NCI-H2081 treated with DMSO at 0.1 percent for 48 hours (cell line): Measurements from ENCODE around the gene RPS14.

Experiments used
- DNase-seq: peaks from one replicate; lab custom pipeline; 2025; lab: John Stamatoyannopoulos, UW

The RPS14 gene

DNA sequence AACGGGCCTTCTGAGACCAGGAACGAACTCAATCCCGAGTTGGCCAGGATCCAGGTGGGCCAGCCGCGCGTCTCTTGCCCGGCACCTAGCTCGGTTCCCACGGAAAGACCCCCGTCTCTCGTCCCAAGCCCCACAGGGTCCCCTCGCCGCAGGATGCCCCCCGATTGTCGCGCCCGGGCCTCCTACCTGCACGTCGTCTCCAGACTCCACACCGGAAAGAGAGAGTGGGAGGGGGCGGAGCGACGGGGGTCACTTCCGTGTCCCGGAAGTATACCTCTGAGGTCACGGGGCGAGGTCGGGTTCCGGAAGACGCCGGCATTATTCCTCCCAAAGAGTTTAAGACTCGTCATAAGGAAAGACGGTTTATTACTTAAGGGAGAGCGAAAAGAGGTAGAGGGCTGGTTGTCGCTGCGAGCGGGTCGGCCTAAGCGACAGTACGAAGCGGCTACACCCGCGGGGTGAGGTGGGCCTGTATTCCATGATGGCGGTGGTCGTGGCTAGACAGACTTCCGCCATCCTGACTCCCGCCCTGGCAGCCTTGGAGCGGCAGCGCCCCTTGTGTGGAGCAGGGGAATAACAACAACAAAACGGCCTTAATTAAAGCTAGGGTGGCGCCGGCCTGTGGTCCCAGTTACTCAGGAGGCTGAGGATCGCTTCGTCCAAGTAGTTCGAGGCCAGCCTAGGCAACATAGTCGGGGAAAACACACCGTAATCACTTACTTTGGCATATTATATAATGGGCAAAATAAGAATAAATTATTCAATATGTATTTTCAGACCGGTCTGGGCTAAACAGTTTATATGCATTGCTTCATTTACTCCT is at the start of gene RPS14:
Gene RPS14, minus strand, starts transcription at position 223 of the 823 bp plus-strand sequence. CDS start 2,006 bp downstream, outside the sequence.
- DNase-seq: peak; percentile 60

DNA sequence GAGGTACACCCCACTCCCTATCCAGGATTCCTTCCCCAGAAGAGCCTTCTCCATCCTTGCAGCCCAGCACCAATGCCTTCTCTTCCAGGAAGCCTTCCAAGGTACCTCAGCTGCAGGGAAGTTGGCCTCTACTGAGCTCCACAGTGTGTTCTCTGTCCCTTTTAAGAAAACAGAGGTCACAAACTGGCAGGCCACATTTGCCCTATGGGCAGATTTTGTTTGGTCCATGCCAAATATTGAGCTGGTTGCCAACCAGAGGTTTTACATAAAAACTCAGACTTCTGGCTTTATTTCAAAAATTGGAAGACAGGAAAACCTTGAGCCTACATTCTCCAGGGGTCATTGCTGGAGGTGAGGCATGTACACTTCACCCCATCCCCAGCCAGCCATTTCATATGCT is 49.4 kb upstream of the RPS14 start:
- no peak for DNase-seq

DNA sequence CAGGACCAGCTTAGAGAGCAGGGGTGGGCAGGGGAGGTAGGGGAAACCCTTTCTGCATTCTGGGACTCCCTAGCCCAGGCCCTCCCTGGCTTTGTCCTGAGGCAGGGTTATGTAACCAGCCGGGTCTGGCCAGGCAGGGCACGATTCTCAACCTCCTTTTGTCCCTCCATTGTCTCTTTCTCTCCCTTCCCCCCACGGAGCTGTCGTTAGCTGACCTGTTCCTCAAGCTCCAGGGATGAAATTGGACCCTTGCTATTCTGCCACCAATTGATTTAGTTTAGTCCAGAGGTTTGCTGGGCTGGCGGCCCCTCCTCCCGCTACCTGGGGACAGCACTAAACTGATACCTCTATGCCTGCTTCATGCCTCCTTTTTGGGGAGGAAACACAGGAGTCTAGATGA is 49.0 kb upstream of the RPS14 start:
- DNase-seq: no peak

DNA sequence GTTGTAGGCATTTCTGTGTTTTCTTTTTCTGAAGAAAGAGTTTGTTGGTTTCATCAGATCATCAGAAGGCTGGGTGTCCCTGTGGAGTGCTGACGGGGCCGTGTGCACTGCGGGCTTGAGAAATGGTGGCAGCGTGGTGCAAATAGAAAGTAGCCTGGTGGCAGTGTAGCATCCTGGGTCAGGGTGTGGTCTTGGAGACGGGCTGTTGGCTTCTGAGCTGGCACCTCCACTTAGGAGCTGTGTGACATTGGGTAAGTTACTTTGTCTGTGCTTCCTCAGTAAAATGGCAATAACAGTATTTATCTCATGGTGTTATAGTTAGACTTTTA is 48.4 kb upstream of the RPS14 start:
- DNase-seq: no peak

DNA sequence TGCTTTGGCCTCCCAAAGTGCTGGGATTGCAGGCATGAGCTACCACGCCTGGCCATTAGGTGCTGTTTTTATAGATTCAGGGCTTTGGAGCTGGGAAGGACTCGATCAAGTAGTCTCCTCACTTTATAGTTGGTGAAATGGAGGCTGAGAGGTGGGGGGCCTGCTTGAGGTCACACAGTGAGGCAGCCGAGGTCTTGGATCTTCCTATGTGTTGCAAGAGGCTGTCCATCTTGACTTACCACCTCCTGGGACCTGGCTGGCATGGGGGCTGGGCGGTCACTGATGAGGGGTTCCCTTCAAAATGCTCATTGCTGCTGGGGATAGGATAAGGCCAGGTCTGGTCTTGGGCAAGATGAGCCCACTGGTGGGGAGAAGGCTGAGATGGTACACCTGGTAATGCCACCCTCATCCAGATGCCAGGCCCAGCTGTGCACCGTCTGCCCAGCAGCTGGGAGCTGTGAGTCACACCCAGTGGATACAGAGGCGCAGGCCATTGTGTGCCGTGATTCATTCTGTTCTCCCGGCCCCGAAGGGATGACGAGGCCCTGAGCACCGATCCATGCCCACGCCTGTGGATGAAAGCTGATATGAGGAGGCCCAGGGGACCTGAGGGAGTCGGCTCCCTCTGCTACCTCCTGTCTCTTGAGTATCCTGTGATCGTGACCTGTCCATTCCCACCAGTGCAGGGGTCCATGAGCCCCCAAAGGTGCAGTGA is 47.9 kb upstream of the RPS14 start:
- DNase-seq: no peak

DNA sequence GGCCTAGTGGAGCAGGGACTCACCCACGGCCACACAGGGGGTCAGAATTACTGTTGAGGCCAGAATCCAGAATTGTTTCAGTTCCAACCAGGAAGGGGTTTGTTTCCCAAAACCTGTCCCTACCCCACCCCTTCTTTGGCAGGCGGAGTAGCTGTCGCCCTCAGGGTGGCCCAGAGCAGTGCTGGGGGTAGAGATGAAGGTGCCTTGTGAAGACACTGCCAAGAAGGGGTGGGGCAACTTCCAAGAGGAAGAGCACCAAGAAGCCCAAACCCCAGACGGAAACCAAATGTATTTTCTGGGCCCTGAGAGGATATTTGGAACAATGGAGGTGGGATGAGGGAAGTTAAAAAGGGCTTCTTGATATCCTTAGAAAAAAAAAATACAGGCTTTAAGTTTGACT is 47.0 kb upstream of the RPS14 start:
- DNase-seq: no peak

DNA sequence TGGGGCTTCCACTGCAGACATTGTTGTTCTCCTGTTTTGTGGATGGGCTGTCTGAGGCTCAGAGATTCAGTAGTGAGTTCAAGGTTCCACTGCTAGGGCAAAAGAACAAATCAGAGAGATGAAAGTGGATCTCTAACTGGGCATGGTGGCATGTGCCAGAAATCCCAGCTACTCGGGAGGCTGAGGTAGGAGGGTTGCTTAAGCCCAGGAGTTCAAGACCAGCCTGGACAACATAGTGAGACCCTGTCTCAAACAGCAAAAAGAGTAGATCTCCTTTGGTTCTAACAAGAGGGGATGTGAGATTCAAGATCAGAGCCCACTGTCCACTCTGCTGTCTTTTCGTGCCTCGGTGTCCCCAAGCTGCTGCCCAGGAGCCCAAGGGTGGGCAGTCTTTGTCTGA is 46.6 kb upstream of the RPS14 start:
- no peak for DNase-seq

DNA sequence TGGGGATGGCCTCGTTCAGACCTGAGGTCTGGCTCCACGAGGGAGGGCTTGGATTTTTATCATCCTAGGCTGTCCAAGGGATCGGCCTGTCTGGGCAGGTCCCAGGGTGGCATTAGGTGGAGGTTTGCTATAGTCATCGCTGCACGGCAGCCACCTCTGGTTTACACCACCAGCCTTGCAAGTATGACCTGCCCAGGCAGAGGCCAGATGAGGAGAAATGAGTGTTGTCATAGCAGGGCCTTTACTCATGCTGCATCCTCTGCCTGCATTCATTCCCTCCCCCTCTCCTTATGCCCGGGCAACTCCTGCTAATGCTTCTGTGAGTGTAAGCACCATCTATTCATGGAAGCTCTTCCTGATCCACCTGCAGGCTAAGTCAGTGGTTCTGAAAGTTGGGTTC is 43.1 kb upstream of the RPS14 start:
- no peak for DNase-seq

DNA sequence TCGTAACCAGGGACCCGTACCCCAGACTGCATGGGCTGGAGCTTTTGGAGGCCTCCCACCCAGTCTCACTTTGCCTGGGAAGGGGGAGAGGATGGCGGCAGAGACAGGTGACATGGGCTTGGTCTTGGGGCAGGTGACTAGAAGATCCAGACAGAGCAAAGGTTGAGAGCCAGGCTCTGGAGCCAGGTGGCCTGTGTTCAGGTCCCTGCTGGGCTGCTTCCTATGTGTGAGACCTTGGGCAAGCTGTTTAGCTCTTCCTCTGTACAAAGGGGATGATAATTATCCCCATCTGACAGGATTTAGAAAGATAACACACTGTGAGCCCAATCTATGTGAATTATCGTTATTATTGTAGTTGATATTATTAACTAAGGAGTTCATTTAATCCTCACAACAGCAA is 42.3 kb upstream of the RPS14 start:
- DNase-seq: no peak

DNA sequence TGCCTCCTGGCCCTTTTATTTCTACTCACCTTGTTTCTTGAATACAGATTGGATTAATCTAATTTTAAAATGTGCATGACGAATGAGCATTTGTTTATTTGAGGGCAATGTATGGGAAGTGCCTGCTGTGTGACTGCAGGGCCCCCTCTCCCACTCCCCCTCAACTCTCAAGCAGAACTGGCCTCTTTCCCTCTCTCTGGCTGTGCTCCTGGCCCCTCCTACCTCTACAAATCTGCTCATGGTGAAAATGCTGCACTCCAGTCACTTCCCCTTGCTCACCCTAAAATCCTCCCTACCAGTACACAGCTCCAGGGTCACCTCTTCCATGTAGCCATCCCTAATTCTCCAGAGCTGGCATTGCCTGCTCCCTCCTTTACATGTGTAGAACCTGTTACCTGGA is 41.2 kb upstream of the RPS14 start:
- no peak for DNase-seq

DNA sequence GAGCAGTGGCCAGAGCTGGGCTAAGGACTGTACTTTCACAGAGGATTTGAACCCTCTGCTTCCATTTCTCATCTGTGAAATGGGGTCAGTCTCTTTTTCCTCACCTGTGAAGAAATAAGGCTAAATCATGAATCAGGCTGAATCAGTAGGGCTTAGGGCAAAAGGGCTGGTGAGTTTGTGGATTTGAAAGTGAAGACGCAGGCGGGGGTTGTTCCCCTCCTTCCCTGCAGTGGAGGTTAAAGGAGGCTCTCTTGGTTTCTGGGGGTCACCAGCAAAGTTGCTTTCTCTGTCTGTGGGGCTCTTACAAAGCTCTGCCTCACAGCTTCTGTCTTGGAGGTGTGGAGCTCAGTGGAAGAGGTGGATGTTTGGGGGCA is 40.7 kb upstream of the RPS14 start:
- DNase-seq: no peak

DNA sequence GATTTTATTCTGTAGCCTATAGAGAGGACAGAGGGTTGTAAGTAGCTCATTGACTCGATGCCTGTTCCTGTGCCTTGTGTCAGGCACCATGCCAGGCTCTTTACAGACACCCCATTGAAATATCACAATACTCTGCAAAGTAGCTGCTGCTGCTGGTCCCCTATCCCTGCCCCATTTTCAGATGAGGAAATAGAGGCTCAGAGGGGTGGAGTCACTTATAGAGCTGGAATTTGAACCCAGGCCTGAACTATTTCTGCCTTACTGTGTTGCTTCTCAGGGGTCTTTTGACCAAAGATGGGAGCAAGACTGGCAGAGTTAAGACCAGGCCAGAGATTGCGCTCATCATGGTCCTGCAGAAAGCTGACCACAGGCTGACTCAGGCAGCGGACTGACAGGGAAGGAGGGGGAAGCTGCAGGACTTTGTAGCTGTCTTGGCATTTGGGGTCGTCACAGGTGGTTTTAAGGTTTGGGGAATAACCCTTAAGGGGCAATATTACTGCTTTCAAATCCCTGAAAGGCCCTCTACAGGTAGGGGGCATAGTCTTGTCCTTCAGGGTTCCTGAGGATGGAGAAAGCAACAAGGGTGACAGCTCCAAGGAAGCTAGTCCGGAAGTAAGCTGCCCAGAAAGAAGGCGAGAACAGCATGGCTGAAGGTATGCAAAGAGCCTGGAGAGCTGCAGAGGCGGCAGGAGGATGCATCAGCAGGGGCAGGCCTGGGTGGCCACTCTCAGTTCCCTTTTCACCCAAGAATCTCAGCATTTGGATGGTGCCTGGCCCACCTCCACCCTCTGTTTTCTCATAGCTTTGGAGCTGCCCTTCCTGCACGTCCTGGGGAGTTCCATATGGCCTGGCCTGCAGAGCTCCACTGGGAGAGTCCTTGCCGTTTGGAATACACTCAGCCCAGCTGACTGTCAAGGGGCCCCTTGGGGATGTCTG is 40.1 kb upstream of the RPS14 start:
- DNase-seq: no peak

DNA sequence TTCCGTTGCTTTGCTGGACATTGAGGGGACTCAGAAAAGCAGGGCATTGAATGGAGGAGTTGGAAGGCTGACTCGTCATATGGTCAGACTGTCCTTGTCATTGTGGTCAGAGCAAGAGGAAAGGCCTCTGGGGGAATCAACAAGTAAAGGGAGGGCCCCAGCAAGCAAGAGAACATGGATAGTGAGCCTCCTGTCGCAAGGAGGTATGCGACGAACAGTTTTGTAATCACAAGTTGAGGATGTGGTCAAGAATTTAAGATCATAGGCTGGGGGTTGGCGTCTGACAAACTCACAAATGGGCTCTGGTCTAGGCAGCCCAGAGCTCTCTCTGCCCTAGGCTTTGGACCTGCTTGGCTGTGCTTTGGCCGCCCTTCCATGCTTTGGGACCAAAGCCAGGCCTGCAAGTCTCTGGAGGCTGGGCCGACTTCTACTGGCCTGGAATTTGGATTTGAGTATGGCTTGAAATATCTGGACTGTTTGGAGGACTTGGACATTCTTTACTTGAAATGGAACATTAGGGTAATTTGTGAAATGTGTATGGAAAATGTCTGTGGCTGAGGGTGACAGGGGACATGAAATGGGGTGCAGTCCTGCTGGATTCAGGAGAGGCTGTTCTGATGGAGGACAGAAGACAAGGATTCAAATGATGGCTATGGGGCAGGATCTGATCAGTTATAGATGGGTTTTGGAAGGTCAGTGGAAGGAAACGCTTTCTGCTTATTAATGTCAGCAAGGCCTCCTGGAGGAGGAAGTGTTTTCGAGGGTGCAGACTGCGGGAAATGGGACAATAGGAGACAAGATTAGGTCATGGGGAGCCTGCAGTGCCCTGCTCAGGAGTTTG is 39.2 kb upstream of the RPS14 start:
- no peak for DNase-seq

DNA sequence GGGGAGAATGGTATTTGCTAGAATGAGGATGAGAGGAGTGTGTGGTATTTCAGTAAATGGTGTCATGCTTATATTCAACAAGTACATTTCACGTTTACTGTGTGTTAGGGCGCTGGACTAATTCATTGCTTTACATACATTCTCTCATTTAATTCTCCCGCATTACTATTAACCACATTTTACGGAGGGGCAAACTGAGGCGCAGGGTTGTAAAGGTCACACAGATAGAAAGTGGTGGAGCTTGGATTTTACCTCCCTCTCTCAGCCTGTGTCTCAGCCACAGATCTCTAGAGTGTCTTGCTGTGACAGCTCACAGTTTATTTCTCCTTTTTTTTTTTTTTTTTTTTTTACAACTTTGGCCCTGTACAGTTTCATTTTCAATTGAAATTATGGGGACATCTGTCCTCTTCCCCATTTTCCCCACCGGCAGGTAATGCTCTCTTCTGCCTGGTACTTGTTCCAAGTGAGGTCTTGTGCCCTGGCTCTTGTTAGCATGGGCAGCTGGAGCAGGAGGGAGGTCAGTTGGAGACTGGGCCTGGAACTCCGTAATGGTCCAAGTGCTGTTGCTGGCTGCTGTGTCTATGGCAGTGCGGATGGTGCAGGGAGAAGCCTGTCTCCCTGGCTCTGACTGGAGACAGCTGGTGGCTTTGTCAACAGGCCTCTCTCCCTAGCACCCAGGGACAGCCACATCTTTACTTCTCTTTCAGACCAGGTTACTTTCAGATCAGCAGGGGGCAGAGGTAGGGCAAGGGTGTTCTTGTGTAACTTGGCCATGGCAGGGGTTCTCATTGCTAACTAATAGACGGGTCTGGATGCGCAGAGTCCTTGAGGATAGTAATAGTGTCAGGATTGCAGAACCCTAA is 37.9 kb upstream of the RPS14 start:
- no peak for DNase-seq

DNA sequence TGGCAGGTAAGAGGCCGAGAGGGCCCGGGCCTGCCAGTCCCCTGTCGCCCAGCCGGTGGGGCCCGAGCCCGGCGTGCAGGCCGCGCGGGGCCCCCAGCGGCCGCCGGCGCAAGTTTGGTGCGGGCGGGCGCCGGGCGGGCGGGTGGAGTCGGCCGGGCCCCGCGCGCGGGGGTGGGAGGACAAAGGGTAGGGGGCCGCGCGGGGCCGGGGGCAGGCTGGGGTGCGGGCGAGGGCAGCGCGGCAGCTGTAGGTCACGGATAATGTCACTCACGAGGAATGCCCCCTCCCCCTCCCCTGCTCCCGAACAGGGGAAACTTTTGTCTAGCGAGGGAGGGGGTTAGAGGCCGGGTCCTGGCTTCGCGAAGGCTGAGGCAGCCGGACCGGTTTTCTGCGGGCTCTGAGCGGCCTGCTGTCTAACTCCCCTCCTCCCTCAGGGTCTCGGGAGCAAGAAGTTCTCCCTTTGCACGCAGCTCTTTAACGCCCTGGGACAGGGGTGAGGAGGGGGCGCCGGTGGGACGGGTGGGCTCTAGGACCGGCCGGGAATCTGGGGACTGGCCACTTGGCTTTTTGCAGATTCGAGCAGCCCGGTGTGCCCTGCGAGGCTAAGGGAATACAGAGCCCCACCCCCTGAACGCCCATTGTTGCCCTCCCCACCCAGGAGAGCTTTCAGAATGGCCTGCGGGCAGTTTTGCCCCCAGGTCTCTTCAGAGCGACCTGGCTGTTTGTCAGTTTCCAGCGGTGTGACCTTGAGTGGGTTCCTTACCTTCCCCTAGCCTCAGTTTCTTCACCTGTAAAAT is 37.1 kb upstream of the RPS14 start:
- no peak for DNase-seq

DNA sequence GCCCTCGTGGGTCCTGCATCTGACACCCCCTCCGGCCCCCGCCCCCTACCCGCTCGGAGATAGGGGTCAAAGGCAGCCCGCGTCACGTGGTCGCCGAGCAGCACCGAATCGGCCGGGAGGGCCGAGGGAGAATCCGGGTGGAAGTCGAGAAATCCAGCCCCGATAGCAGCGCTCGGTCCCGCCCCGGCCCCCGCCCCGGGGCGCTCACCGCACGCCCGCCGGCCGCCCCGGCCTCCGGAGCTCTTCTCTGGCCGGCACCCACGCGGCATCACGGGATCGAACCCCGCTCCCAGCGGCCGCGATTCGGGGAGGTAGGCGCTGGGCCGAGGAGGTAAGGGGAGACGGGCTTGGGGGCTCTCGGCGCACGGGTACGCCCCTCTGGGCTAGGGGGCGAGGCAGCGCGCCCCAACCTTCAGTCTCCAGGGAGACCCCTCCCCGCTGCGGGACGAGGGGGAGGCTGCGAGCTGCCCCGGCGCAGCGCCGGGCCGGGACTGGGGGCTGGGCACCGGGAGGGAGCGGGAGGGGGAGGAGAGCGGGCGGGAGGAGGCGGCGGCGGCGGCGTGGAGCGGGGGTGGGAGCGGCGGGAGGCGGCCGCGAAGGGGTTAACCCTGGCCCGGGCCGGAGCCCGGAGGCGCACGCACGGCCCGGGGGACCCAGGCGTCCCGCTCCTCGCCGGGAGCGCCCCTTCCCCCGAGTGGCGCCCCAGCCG is 36.3 kb upstream of the RPS14 start:
- DNase-seq: no peak

DNA sequence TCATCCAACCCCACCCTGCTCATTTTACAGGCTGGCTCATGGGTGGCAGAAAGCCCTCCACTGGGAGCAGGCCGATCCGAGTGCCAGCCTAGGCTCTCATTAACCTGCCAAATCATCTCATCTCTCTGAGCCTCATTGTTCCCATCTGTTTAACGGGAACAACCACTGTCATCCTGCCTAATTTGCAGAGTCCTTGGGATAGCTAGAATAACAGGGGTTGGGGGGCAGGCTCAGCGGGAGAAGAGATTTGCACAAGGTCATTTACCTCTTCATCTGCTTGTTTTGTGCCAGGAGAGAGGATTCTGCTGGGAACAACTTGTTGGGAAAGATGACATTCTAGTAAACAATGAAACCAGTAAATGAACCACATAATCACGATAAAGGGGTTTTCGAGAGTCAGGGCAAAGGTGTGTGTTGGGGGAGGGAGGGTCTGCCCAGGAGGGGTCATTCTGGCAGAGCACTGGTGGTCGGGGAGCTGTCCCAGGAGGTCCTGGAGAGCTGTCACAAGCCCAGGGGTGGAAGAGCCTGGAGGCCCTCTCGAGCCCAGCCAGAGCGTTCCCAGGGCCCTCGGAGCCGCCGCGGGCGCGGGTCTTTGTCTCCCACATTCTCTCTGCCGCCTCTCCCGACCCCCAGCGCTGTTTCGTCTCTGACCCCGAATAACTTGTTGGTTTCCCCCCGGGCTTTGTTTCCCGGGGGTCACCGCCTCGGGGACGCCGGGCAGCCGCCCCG is 35.6 kb upstream of the RPS14 start:
- DNase-seq: no peak

DNA sequence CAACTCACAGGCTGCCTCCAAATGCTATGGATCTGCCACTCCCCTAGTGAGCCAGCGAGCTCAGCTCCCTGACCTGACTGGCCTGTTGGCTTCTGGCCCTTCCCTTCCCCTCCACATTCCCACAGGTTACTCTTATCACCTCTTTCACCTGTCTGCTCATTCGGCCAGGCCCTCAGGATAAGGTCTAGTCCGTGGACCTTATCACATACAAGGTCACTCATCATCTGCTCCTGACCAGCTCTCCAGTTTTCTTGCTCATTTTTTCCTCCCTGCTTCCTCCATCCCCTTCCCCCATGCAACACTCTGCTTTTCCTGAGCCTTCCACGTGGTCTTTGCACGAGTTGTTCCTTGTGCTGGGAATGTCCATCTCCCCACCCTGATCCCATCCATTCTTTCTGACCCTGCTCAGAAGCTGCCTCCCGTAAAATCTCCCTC is 32.5 kb upstream of the RPS14 start:
- no peak for DNase-seq

DNA sequence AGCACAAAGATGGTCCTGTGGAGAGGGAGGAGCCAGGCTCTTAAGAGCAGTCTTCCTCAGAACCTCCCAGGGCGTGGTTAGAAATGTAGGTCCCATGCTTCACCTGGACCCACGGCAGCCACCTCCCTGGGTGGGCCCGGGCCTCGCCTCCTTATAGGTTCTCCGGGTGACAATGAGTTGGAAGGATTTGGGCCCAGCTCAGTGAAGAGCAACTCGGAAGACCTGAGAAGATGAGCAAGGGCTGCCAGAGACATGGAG is 32.1 kb upstream of the RPS14 start:
- DNase-seq: no peak
